Stimulated activated CD4-positive, alpha-beta T cell treated with anti-CD3 and anti-CD28 coated beads, Interleukin-1b, Interleukin-23, amount 100 ng/mL, for 4 hours (primary cell): ENCODE measurements around the gene ZNF552.
"Not testable (repeated sequence)": the region's sequence is repeated elsewhere in the genome, so short reads cannot be mapped to it uniquely, and the experiment has no call there.

Source experiments
- DNase-seq, 2 donors: peaks; one replicate each; pipeline ENCODE4 v3.0.0-alpha.2; 2020; ENCODE audit warnings: low read depth in 2 of 2

ZNF552 gene

DNA sequence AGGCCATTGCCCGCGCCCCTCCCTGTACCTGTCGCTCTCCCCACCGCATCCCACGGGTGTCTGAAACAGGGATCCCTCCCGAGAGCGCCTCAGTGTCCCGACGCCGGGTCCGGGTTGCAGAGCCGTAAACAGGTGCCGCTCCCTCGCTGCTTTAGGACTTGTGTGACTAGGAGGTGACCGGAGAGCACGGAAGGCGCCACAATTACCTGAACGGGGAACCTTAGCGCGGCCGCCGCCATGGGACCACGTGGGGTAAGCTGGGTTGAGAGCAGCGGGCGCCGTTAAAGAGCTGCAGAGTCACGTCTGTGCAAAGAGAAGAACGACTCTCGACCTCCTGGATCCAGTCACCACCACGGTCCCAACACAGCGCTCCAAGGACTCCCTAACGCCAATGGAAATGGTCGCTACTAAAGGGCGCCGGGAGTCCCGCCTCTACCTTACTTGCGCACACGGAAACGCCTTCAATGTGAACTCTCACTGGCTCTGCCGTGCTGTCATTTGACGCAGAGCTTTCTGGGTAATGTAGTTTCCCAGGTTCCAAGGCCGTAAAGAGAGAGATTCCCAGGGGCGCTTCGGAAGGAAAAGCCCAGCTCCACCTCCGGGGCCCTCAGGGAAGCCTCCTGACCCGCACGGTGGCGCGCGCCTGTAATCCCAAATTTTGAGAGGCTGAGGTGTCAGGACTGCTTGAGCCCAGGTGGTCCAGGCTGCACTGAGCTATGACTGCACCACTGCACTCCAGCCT is at the start of gene ZNF552:
Gene ZNF552, minus strand, starts transcription at position 409 of the 742 bp plus-strand sequence. Its CDS starts 170 bp downstream, at position 239.
- peak; percentile 55 to 57 for DNase-seq

DNA sequence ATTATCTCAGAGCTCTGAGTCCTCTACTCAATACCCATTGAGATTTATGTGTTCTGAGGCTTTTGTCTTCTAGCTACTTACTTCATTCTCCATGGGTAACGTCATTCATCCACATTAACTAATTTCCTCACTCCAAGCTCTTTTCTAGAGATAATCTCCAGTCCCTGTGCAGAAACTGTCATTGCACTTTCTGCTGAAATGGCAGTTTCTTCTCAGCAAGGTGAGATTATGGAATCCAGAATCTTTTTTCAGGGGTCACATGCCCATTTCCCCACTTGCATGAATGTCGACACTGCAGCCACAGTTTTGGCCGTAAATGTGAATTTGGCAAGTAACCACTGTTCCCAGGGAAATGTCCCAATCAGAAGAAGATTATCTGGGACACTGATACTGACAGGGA is 47.6 kb upstream of the ZNF552 start:
- DNase-seq, result not testable (repeated sequence)

GRCh38 chr19:57854117-57854516 is 39.4 kb upstream of the ZNF552 start:
- not testable (repeated sequence) for DNase-seq

- DNase-seq, result not testable (repeated sequence)
Observed at GRCh38 chr19:57851812-57852603, 37.3 kb upstream of the ZNF552 start.

- DNase-seq, result no peak
Observed at GRCh38 chr19:57850553-57851017, 35.9 kb upstream of the ZNF552 start.

DNA sequence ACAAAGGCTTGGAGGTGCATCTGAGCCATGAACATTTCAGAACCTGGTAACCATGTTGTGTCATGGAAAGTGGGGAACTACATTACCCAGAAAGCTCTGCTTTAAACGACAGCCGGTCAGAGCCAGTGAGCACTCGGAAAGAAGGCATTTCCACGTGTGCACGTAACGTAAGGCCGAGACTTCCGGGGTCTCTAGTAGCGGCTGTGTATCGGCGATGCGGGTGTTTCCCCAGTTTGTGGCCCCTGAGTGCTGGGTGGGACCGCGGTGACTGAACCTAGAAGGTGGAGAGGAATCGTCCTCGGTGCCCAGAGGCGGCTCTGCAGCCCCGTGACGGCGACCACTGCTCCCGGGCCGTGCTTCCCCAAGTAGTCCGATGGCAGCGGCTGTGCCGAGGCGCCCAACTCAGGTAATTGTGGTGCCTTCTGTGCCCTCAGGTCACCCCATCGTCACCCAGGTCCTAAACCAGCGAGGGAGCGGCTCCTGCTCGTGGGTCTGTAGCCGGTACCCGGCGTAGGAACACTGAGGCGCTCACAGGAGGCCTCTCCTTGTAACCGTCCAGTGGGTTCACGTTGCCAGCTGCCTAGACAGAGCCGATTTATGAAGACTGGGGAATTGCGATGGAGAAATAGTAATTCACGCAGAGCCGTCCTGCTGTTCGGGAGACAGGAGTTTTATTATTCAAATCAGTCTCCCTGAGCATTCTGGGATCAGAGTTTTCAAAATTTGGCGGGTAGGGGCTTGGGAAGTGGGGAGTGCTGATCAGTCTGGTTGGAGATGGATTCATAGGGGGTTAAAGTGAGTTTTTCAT is 35.2 kb upstream of the ZNF552 start, which contains the start of gene ZNF587:
Gene ZNF587, plus strand, starts transcription at position 194 of the 808 bp plus-strand sequence. Its CDS starts 180 bp downstream, at position 374.
- DNase-seq, result peak; percentile 55 to 63

DNA sequence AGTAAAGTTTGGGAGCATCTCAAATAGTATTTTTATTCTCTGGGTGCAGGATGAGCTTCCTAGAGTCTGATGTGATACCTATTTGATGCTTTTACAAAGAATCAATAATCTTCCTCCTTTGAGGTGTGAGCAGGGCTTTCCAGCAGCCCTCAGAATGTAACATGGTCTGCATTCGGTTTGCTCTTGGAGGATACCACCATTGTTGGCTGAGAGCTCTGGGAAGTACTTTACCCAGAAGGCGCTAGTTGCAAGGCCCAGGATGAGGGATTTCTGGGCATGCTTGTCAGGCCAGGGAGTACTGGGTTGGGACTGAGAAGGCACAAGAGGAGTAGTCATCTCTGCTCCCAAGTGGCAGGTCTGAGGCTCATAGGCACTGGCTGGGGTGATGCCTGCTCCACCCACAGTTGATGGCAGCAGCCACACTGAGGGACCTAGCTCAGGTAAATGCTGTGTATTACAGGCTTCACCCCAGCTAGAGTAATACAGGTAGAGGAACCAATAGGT is 34.5 kb upstream of the ZNF552 start:
- DNase-seq, result not testable (repeated sequence)

- DNase-seq, result not testable (repeated sequence)
Observed at GRCh38 chr19:57847164-57847563, 32.5 kb upstream of the ZNF552 start.

DNA sequence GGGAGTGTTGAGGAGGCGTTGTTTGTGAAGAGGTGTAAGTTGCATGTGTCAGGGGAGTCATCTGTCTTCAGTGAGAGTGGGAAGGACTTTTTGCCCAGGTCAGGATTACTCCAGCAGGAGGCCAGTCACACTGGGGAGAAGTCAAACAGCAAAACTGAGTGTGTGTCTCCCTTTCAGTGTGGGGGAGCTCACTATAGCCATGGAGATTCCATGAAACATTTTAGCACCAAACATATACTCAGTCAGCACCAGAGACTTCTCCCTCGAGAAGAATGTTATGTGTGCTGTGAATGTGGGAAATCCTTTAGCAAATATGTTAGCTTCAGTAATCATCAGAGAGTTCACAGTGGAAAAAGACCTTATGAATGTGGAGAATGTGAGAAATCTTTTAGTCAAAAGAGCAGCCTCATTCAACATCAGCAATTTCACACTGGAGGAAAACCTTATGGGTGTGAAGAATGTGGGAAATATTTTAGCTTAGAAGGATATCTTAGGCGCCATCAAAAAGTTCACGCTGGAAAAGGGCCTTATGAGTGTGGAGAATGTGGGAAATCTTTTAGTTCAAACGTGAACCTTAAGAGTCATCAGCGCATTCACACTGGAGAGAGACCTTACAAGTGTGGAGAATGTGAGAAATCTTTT is 26.5 kb upstream of the ZNF552 start:
- DNase-seq, result no peak

- not testable (repeated sequence) for DNase-seq
Observed at GRCh38 chr19:57838622-57839191, 24.0 kb upstream of the ZNF552 start.

DNA sequence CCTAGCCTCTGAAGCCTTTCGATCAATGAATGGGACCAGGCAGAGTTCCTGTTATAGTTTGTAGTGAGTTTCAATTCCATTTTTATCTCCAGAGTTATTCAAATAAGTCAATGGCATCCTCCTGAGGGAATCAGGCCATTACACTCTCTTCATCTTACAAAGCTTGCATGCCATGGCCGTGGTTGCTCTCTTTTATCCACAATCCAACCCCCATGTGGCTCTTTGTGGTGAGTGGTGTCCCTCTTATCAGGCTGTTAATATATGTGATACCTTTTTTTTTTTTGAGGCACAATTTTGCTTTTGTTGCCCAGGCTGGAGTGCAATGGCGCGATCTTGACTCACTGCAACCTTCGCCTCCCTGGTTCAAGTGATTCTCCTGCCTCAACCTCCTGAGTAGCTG is 22.3 kb upstream of the ZNF552 start:
- not testable (repeated sequence) for DNase-seq

GRCh38 chr19:57830071-57830602 is 15.4 kb upstream of the ZNF552 start, which contains the start of gene ZNF587B:
Gene ZNF587B (plus strand): TSS chr19:57830299. CDS start chr19:57830529, 230 bp downstream.
- DNase-seq, result peak in 1 of 2 donors; percentile 23

- DNase-seq, result no peak
Observed at GRCh38 chr19:57829316-57829715, 14.6 kb upstream of the ZNF552 start.

- no peak for DNase-seq
Observed at GRCh38 chr19:57825511-57825910, 10.8 kb upstream of the ZNF552 start.

GRCh38 chr19:57823608-57824007 is 8.9 kb upstream of the ZNF552 start:
- DNase-seq, result not testable (repeated sequence)

DNA sequence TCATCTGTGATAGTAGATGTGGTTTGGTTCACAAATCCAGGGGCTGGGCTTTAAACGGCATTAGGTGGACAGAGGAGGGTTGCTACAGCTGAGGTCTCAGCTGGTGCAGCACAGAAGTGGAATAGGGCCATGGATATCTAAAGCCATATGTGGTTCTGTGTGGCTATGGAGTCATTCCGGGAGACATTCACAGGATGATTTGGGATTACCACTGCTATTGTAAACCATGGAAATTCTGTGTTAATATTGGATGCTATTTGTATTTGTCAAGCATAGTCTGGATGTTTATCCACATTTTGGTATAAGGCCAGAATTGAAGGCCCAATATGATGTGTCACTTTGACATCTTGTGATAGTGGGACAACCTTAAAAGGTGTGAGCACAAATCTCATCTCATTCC is 8.4 kb upstream of the ZNF552 start:
- DNase-seq, result not testable (repeated sequence)

- not testable (repeated sequence) for DNase-seq
Observed at GRCh38 chr19:57821501-57821900, 6.8 kb upstream of the ZNF552 start.

GRCh38 chr19:57821095-57821494 is 6.4 kb upstream of the ZNF552 start:
- DNase-seq, result not testable (repeated sequence)

DNA sequence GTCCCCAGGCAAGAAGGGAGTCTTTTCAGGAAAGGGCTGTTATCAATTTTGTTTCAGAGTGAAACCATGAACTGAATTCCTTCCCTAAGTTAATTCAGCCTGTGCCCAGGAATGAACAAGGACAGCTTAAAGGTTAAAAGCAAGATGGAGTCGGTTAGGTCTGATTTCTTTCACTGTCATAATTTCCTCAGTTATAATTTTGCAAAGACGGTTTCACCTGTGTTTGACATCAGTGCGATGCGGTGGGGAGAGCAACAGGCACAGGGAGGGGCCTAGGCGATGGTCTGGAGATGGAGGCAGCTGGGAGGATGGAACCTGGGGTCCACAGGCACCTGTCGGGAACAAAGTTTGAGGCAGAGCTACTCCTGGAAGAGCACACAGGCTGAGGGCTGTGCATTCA is 5.9 kb upstream of the ZNF552 start:
- no peak for DNase-seq

DNA sequence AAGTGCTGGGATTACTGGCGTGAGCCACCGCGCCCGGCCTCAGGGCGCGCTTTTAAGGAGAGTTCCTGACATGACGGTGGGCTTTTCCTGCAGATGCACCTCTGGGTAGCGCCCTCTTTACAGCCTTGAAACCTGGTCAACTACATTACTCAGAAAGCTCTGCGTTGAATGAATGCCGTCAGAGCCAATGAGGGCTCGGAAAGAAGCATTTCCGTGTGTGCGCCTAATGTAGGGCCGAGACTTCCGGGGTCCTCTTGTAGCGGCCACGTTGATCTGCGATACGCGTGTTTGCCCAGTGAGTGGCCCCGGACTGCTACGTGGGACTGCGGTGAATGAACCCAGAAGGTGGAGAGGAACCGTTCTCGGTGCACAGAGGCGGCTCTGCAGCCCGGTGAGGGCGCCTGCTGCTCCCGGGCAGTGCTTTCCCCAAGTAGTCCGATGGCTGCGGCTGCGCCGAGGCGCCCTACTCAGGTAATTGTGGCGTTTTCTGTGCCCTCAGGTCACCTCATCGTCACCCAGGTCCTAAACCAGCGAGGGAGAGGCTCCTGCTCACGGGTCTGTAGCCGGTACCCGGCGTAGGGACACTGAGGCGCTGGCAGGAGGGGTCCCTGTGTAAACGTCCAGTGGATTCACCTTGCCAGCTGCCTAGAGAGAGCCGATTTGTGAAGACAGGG is 4.9 kb upstream of the ZNF552 start:
- peak; percentile 57 to 68 for DNase-seq
